D721Med (cell line): ENCODE results near the gene CFHR4.
A peak's percentile ranks its signal among the peaks of the same experiment; 100 is the strongest.
"Not testable (repeated sequence)": the region's sequence is repeated elsewhere in the genome, so short reads cannot be mapped to it uniquely, and the experiment has no call there.

Experiments used
- DNase-seq: peaks from one replicate; pipeline ENCODE4 v3.0.0; 2011; ENCODE audit warnings: low spot score; ENCODE audit not compliant: insufficient read length
- FAIRE-seq: peaks from 2 replicates; lab custom pipeline; 2011; peaks lifted over from hg19 to GRCh38; lab: Jason Lieb, UNC
- TF ChIP-seq, protein P1 (sequence below): IDR thresholded peaks from 2 replicates; pipeline ENCODE4 v1.5.1; 2012; ENCODE audit warnings: mild to moderate bottlenecking, control low read depth; ENCODE audit not compliant: insufficient read depth; ENCODE audit errors: missing control alignments

The CFHR4 gene

DNA sequence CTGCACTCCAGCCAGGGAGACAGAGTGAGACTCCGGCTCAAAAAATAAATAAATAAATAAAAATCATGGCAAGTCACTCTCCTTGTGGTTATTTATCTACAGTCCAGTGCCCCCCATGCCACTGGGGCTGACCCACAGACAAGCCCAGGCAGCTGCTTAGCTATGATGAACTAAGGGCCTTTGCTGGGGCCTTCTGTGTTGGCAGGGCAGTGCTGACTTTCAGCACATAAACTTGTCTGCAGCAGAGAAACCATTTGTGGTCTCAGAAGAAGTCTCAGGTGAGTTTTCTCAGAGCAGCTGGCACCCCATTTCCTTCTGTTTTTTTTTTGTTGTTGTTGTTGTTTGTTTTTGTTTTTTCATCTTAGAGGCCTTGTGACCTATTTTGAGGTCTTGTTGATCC, 20.9 kb upstream of the CFHR4 start:
- TF ChIP-seq, protein P1, sequence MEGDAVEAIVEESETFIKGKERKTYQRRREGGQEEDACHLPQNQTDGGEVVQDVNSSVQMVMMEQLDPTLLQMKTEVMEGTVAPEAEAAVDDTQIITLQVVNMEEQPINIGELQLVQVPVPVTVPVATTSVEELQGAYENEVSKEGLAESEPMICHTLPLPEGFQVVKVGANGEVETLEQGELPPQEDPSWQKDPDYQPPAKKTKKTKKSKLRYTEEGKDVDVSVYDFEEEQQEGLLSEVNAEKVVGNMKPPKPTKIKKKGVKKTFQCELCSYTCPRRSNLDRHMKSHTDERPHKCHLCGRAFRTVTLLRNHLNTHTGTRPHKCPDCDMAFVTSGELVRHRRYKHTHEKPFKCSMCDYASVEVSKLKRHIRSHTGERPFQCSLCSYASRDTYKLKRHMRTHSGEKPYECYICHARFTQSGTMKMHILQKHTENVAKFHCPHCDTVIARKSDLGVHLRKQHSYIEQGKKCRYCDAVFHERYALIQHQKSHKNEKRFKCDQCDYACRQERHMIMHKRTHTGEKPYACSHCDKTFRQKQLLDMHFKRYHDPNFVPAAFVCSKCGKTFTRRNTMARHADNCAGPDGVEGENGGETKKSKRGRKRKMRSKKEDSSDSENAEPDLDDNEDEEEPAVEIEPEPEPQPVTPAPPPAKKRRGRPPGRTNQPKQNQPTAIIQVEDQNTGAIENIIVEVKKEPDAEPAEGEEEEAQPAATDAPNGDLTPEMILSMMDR, result no peak
- FAIRE-seq (no peak), DNase-seq (no peak)

DNA sequence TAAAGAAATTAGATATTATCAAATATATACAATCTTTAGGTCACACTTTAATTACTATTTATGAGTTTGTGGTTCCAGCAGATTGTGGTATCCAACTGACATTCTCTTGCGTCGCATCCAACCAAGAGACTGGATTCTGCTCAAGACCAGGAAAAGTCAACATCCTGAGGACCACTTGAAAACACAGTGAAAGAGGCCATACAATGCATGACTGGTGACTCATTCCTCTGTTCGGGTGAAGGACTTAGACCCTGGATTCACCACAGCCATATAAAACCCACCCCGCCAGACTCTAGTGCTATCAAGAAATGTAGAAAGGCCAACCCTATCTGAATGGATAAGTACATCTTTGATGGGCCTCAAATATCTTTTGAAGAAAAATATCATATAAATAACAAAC, 14.5 kb upstream of the CFHR4 start:
- DNase-seq (no peak), FAIRE-seq (no peak)
- TF ChIP-seq, protein P1, result no peak

DNA sequence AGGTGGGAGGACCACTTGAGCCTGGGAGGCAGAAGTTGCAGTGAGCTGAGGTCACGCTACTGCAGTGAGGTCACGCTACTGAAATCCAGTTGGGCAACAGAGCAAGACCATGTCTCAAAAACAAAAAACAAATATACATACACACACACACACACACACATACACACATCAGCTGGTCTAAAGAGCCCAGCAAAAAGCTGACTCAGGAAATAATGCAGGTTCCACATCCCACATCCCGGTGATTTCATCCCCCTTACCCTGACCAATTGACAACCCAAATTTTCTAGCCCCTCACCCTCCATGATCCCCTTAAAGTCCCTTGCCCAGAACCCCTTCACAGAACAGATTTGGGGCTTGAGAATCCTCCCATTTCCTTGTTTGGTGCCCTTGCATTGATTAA, 11.9 kb upstream of the CFHR4 start:
- DNase-seq, result no peak
- TF ChIP-seq, protein P1, result no peak
- no peak for FAIRE-seq

DNA sequence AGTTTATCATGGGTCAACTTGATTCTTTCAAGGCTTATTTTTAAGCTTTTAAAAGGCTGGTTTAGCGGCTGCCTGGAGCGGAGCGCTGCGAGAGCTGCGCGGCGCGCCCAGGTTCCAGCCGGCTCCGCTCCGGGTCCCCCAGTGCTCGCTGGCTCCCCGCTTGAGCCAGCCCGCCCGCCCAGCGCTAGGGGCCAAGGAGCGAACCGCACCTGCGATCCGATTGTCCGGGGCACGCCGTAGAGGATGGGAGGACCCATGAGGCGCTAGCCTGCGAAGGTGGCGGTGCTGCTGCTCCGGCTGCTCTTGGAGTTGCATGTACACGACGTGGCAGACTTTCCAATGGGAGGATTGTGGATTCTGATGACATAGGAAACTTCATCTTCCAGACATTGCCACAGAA, 9.9 kb upstream of the CFHR4 start:
- FAIRE-seq (no peak), DNase-seq (no peak)
- TF ChIP-seq, protein P1, result no peak

DNA sequence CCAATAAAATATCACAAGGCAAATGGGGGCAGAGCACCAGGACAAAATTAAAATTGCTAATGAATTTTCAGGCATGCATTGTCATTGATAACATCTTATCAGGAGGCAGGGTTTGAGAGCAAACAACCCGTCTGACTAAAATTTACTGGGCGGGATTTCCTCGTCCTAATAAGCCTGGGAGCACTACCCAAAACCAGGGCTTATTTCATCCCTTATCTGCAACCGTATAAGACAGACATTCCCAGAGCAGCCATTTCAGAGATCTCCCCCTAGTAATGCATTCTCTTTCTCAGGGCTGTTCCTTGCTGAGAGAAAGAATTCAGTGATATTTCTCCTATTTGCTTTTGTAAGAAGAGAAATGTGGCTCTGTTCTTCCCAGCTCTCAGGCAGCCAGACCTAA, 1.3 kb upstream of the CFHR4 start:
- not testable (repeated sequence) for DNase-seq, FAIRE-seq

DNA sequence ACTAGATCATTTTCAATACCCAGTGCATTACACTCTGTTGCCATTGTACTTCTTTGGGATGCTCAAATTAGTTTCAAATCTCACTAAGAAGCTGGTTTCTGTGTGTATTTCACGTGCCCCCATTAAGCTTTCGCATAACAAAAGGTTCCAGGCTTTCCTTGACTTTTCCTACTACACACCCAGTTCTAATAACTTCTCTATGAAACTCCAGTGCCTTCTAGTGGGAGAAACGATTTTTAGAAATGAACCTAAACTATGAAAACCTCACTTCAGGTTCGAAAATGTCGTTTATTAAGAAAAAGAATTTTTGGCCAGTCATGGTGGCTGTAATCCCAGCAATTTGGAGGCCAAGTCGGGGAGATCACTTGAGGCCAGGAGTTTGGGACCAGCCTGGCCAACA, 2.8 kb downstream of the CFHR4 start:
- FAIRE-seq, result peak; percentile 38
- DNase-seq, result no peak
- TF ChIP-seq, protein P1, result no peak

DNA sequence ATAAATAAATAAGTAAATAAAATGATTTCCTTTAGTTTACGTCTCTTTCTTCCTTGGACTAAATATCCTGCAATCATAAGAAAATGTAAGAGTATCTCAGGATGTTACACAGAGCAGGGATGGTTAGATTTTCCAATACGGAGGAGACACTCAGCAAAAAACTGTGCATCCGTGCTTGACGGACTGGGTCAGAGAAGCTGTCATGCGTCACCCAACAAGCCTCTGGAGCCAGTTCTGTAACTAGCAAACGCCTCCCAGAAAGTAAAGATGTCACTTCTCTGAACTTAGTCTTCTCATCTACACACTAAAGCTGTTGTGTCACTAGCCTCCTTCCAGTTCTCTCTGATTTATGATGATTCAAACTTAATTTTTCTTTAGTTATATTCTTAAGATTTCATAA, 3.4 kb downstream of the CFHR4 start:
- TF ChIP-seq, protein P1, result no peak
- peak; percentile 6 for FAIRE-seq
- no peak for DNase-seq

DNA sequence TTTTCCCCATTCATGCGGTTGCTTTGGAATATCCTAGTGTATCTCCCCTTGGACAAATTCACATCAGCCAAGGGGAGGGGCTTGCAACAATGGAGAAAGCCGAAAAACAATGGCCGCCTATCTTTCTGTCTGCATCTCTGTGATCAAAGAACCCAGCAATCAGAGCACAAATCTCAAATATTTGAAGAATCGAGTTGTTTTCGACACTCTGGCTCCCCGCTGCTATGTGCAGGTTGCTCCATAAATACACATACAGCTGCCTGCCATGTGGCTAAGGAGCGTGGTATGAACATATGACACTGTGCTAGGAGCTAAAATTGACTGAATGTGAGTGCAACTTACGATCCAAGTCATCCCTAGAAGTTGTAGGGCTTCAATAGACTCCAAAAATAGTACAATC, 8.5 kb downstream of the CFHR4 start:
- DNase-seq (no peak), FAIRE-seq (no peak)
- TF ChIP-seq, protein P1, result no peak
